Activated CD8-positive, alpha-beta memory T cell treated with anti-CD3 and anti-CD28 coated beads for 24 hours (primary cell): Measurements from ENCODE around the gene GPR151.

Source experiments
- DNase-seq: peaks from one replicate; pipeline ENCODE4 v3.0.0-alpha.2; 2020

The GPR151 gene

DNA sequence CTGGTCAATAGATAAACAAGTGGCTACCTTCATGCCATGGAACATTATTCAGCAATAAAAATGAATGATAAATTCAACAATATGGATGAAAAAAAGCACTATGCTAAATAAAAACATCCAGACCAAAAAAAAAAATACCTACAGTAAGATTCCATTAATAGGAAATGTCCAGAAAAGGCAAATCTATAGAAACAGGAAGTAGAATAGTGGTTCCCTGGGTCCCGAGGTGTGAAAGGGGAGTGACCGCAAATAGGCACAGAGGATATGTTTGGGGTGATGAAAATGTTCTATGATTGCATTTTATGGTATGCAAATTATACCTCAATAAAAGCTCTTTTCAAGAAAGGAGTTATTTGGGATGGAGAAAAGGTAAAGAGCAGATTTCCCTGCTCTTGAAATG lies 3.6 kb upstream of the GPR151 start:
- no peak for DNase-seq

DNA sequence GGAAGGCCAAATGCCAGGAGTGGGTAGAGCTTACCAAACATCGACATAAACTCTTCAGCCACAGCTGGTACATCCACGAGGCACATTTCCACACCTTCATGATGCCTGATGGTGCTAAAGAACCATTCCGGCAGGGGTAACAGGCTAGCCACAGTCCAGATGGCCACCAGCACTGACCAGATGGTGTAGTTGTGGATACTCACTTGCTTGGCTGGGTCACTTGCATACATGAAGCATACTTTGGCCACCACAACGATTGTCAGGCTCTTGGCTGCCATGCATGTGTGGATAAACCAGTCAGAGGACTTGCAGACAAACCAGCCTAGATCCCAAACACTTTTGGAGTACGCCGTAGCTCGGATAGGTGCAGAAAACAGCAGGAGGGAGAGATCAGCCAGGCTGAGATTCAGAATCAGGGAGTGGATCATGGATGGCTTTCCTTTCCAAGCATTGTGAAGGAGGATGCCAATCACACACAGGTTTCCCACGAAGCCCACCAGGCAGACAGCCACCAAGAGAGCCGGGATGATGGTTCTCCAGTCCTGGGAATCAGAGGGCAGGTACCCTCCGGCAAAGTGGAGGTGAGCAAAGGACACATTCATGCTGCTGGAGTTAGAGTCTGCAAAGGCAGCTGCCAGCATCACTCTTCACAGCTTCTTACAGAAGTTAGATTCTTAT lies 378 bp downstream of the GPR151 start:
- no peak for DNase-seq

DNA sequence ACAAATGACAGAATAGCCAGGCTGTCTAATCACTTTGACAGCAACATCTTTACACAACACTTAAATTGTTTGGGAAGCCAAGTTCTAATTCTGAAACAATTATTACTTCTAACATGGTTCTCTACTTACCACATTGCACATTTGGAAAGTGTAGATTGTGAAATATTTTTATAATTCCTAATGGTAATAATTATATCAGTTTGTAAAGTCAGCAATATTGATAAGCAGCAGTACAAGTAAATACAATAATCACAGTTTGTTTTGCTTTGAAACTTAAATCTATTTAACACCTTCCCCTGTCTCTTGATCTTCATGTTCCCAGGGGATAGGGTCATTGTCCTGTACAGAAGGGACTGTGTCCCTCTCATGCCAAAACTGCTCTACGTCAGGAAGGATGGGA lies 1.4 kb downstream of the GPR151 start:
- DNase-seq = no peak

DNA sequence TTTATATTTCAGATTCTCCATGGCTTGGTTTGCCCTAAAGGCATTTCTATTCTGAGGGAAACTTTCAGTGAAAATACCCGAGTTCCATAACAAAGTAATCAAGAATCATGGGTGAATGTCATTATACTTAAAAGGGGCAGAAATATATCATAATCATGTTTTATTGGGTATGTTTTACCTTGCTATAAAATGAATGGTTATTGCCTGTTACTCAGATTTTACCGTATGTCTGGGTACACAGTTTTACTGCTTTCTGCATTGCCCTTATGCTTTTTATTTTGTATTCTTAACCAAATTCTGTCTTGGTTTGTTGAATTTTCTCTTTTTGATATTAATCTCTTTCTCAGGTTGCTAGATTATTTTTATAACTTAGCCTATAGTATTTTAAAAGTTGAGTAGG lies 2.5 kb downstream of the GPR151 start:
- no peak for DNase-seq

DNA sequence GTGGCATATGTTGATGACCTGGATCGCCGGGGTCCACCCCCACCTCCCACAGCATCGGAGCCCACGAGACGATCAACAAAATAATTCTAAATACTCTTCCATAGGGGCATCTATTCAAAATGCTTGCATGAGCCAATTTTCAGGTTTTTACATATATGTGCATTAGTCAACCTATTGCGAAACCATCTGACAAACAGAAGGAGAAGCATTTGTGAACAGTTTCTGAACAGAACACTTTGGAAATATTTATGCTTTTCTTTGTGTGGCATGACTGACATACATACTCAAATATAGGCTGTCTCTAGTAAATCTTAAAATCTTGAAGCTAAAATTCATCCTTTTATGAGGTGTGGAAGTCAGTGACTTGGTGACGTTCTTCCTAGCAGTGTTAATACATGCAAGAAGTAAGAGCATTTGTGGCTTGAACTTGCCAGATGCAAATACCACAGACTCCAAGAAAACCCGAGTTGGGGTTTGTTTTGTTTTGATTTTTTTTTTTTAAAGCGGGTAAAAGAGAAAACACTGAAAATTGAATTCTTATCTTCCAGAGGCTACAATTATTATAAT lies 5.3 kb downstream of the GPR151 start:
- no peak for DNase-seq

DNA sequence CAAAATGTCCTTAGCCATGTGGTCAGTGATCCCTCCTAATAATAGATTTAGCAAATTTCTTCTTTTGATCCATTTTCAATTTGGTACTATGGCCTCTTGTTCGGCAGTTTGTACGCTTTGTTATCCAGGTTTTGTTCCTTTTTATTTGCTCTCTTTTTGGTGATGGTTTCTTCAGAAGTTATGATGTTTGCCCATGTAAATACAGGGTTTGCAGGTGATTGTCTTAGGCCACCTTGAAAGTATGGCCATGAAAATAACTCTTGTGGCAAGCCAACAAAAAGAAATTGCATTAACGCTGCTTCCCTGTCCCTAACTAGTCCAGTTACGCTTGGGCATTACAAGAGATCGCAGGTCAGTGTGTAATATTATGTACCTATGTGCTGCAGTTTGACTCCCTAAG lies 8.6 kb downstream of the GPR151 start:
- no peak for DNase-seq

DNA sequence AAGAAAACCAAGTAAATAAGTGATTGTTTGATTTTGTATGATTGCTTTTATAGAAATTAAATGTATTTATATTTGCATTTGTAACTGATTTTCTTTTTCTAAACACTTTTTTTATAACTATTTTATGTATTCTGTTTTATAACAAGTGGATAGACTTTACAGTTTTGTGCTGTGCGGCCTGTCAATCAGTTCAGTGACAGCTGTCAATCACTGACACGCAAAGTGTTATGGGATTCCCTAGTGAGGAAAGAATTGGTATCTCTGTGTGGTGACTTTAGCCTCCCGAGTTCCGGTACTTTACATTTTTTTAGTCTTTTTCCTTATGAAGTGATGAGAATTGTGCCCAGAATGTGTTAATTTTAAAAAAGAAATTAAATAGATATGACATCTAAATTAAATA lies 16.3 kb downstream of the GPR151 start:
- no peak for DNase-seq

DNA sequence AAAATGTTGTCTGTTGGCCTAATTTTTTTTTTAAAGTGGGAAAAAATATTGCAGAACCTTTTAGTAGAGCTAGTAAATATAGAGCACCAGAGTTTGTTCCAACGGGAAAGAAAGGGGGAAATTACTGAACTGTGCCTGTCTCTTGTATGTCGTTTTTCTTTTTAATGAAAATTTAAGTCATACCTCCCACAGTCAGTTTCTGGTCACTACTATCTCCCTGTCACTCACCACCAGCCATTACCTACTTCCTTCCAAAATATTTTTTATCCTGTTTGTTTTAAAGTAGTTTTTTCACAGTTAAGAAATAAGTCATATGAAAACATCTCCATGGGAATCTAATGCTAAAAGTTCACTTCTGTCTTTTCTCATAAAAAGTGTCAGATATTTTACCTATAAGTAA lies 21.3 kb downstream of the GPR151 start:
- DNase-seq = no peak

DNA sequence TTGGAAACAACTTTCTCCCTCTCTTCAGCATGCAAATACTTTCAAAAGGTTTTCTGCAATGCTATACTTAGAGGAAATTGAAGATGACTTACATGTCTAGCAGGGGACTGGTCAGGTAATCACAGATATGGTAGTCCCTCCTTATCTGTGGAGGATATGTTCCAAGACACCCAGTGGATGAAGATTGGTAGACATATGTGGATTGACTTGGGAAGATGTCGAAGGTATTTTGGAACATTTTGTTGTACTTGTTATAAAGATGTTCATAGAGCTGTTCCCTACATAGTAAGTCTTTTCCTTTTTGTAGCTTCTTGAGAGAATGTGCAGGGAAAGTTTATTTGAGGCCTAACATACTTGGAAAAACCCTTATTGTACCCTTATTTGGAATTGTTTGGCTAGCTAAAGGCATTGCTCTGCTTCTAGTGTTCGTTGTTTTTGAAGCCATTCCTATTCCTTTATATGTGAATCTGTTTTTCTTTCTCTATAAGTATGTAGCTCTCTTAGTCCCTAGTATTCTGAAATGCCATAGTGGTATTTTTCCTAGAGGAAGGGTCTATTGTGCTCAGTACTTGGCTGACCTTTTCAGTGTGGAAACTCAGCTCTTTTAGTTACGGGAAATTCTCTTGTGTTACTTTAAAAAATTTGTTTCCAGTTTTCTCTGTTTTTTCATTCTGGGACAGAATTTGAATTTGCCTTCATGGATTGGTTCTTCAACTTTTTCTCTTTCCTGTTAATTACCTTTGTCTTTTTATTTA lies 25.7 kb downstream of the GPR151 start:
- no peak for DNase-seq

DNA sequence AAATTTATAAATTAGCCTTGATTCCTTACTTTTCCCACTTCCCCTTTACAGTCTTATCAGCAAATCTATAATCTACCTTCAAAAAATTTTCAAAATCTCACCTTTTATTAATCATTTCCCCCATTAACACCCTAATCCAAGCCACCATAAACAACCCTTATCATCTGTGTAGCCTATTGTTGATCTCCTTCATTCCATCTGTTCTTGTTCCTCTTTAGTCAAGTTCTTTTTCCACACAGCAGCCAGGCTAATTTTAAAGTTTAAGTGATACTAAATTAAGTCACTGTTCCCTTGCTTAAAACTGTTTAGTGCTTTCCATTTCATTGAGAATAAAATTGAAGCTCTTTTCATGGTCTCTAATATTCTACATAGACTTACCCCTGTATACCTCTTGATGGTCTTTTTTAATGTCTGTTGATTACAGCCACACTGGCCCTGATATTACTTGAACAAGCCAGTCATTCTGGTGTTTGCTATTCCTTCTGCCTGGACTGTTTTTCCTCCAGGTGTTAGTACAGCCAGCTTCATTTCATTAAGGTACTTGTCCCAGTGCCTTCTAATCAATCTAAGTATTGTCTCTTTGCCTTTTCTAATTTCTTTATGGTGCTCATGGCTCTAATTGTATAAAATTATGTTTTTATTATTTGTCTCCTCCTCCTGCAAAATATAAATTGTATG lies 31.1 kb downstream of the GPR151 start:
- DNase-seq = no peak

DNA sequence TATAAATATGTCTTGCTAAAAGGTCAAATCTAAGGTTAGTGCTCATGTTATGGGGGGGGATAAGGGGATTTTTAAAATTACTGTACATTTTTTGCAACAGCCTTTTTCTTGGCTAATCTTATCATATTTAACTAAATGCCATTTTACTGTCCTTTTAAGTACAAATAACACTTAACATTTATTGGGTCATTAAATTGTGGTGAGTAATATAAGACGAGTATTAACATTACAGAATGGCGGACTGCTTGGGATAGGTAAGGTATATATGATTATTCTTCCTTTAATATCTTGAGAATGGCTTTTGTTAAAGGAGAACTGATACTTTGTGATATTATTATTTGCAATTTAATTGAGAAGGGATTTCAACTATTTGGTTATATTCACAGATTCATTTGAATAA lies 33.2 kb downstream of the GPR151 start:
- DNase-seq = no peak

DNA sequence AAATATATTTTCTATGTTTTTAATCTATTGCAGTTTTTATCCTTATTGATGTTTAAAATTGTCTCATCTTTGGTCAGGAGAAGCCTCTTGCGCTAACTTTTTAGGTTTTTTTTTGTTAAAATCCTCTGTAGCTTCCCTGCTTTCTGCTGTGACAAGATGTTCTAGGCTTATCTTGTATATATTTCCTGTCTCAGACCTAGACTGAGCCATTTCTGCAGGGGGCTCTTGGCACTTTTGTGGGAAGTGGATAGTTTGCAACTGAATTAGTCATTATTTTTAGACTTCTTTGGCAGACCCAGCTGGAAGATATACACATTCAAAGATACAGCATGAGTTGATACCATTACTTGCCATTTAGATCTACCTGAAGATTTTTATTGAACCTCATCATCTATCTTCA lies 40.1 kb downstream of the GPR151 start:
- DNase-seq = no peak

DNA sequence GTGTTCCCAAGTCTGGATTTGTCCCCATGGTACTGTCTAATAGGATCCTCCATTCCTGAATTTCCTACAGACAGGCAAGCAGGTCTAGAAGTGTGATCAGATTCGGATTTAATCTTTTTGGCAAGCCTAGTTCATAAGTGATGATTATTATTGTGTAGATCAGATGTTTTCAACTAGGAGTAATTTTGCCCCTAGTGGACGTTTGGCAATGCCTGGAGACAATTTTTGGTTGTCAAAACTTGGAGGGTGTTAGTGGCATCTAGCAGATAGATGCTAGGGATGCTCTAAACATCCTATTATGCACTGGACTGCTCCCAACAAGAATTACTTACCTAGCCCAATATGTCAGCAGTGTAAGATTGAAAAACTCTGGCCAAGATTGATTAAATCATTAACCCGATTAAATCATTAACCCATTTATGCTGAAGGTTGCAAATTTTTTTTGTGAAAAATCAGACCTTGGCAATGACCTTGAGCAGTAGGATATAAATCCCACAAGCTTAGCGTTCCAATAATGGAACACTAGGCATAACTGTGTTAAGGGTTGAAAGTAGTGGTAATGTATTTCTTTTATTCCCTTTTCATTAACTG lies 40.7 kb downstream of the GPR151 start:
- DNase-seq = no peak

DNA sequence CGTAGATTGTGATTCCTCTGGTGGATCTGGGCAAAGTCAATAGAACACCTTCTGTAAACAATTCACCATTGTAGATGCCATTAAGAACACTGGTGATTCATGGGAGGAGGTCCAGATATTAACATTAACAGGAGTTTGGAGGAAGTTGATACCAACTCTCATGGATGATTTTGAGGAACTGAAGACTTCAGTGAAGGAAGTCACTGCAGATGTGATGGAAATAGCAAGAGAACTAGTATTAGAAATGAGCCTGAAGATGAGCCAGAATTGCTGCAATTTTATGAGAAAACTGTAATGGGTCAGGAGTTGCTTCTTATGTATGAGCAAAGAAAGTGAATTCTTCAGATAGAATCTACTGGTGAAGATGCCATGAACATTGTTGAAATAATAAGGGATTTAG lies 41.9 kb downstream of the GPR151 start:
- DNase-seq = no peak

DNA sequence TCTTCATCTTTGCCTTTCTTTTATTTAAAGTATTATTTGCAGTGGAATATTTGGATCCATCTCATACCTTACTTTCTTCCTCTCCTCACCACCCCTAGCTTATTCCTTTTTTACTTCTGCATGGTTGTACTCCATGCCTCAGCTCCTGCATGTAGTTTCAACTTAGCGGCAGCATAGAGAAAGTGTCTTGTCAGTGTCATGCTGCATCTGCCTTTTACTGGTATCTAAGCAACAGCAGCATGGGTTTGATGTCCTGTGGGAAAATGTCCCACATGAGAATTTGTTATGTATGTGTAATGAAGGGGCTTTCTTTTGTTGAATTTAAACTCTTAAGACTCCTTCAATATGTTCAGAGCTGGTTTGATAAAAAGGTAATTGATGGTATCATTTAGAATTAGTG lies 48.2 kb downstream of the GPR151 start:
- no peak for DNase-seq

DNA sequence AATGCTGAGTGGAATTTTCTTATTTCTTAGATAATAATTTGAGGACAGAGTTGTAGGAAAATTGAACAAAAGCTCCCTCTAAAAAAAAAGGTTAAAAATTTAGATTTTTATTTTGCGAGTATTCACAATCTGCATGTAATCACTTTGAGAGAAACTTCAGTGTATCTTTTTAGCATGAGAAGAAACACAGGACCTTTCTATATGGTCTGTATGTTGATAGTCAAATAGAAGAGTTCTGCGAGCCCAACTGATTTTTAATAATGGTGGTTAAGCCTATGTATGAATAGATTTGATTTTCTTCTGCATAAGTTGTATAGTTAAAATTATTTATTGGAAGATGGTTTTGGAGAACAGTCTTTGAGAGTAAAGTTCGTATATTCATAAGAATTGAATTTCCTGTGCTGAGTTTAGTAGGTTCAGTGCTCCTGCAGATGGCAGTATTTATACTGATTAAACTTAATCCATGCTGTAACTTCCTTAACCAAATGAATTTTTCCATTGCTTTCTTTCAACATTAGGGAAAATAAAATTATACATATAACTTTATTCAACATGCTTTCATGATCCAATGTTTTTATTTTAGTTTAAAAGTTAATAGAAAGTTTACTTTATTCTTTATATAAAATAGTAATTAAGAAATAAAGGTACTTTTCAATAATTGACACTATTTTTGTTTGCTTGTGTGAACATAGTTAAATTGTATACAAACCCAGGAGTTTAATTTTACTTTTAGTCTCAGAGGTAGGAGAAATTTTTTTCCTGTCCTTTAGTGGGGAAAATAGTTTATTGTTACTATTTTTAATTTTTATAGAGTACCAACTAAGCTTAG lies 49.3 kb downstream of the GPR151 start:
- no peak for DNase-seq

DNA sequence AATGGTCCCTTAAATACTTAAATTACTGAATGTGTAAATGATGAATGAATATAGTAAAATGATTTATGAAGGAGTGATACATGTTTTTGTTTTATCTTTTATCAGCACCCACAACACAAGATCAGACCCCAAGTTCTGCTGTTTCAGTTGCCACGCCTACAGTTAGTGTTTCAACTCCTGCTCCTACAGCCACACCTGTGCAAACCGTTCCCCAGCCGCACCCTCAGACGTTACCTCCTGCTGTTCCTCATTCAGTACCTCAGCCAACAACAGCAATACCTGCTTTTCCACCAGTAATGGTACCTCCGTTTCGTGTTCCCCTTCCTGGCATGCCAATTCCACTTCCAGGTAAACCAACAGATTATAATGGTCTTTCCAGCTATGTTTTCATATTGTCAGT lies 52.5 kb downstream of the GPR151 start:
- no peak for DNase-seq
